SU-DHL-6 (cell line): ENCODE data around the gene SEMA3C.

Experiments
- EZH2phosphoT487 ChIP-seq: fragments of 200-600 bp; sonication (generic), shearing (Covaris generic); conservative IDR thresholded peaks from 2 replicates; pipeline ENCODE4 v1.6.1; 2018; ENCODE audit warnings: mild to moderate bottlenecking, antibody characterized with exemption, low read length, moderate library complexity, mixed read lengths
- TF ChIP-seq, protein P1 (sequence below): fragments of 200-600 bp; sonication (generic); IDR thresholded peaks from one replicate; pipeline ENCODE4 v1.5.1; 2017; ENCODE audit warnings: antibody characterized with exemption, mild to moderate bottlenecking, low read length, moderate library complexity; ENCODE audit not compliant: insufficient read depth, poor library complexity, severe bottlenecking

DNA sequence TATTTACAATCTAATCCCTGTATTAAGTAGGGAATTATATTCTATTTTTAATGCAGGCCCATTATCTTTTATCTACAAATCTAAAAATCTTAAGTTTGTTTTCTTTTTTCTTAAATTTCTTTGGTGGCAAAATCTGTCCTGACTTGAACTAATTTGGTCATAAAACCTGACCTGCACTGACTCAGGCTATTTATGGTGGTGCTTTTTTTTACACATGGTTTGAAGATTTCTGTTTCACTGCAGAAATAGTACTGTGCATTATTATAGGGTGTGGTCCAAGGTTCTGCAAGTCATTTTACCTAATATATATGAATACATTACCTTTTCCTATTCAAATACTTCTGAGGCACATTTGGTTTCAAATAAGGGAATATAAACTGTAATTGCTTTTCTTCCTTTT, 143.4 kb downstream of the SEMA3C start:
- TF ChIP-seq, protein P1, sequence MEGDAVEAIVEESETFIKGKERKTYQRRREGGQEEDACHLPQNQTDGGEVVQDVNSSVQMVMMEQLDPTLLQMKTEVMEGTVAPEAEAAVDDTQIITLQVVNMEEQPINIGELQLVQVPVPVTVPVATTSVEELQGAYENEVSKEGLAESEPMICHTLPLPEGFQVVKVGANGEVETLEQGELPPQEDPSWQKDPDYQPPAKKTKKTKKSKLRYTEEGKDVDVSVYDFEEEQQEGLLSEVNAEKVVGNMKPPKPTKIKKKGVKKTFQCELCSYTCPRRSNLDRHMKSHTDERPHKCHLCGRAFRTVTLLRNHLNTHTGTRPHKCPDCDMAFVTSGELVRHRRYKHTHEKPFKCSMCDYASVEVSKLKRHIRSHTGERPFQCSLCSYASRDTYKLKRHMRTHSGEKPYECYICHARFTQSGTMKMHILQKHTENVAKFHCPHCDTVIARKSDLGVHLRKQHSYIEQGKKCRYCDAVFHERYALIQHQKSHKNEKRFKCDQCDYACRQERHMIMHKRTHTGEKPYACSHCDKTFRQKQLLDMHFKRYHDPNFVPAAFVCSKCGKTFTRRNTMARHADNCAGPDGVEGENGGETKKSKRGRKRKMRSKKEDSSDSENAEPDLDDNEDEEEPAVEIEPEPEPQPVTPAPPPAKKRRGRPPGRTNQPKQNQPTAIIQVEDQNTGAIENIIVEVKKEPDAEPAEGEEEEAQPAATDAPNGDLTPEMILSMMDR, result no peak
- TF ChIP-seq EZH2phosphoT487, result no peak
